Breast epithelium (tissue), 4 donors: ENCODE measurements around the gene MEF2C. TPM values are rescaled to one million over a fixed set of nuclear protein-coding genes. Genes with fewer than 3 reads are reported as not detected.

Source experiments
- DNase-seq, 2 donors: peaks; one replicate each; pipeline ENCODE4 v3.0.0-alpha.2; 2019; ENCODE audit warnings: low spot score in 2 of 2
- H3K27ac ChIP-seq, 2 donors: fragments of 200-600 bp; sonication (generic) in 1 of 2; one replicate each; pipeline ENCODE4 v1.5.1; 2016 to 2019; ENCODE audit warnings: mild to moderate bottlenecking in 1 of 2
- H3K27me3 ChIP-seq, 2 donors: fragments of 200-600 bp; sonication (generic) in 1 of 2; one replicate each; pipeline versions ENCODE4 v1.5.1 to v1.6.0; 2017 to 2019; ENCODE audit warnings: control low read depth in 1 of 2, mild to moderate bottlenecking in 1 of 2
- H3K36me3 ChIP-seq: fragments of 200-600 bp; one replicate; pipeline ENCODE4 v1.5.1; 2019
- H3K4me1 ChIP-seq, 2 donors: fragments of 200-600 bp; sonication (generic); one replicate each; pipeline ENCODE4 v1.5.1; 2016 to 2019; ENCODE audit warnings: control low read depth in 1 of 2
- H3K4me3 ChIP-seq, 3 donors: fragments of 200-600 bp; sonication (generic); 1 replicate in 2 of 3; 2 replicates in 1 of 3; pipeline ENCODE4 v1.5.1; 2016 to 2019; ENCODE audit warnings: mild to moderate bottlenecking in 3 of 3, moderate library complexity in 2 of 3
- H3K9me3 ChIP-seq, 2 donors: fragments of 200-600 bp; sonication (generic) in 1 of 2; one replicate each; pipeline ENCODE4 v1.5.1; 2016 to 2019; ENCODE audit warnings: control low read depth in 1 of 2
- POLR2A ChIP-seq: fragments of 450-650 bp; IDR thresholded peaks from one replicate; pipeline ENCODE4 v1.6.1; 2016; ENCODE audit warnings: antibody characterized with exemption, mild to moderate bottlenecking, moderate library complexity
- POLR2AphosphoS5 ChIP-seq, 3 donors: sonication (generic); formaldehyde crosslinking; IDR thresholded peaks; one replicate each; pipeline ENCODE4 v1.6.1; 2017; ENCODE audit warnings: antibody characterized with exemption in 3 of 3
- intact Hi-C: fragments of 100-400 bp; cut with DNase I; formaldehyde crosslinking; loops from one replicate; pipeline ENCODE4 v1.15.1; 2023; ENCODE audit warnings: low total_unique reads
- total RNA-seq, 3 donors: library from RNA; depleted of rRNA; stranded (reverse); fragments of >200 nt; gene quantifications; one replicate each; pipeline ENCODE4 v1.1.0, GENCODE V29; 2016
- TF ChIP-seq, protein P1 (sequence below), 3 donors: fragments of 450-650 bp; IDR thresholded peaks; one replicate each; pipeline ENCODE4 v1.5.1; 2016 to 2017; ENCODE audit warnings: antibody characterized with exemption in 3 of 3, mild to moderate bottlenecking in 3 of 3, moderate library complexity in 3 of 3

The MEF2C gene
- total RNA-seq, 3 donors from 2014 or later, result 27.4 to 41.8 (median 32.1) TPM

DNA sequence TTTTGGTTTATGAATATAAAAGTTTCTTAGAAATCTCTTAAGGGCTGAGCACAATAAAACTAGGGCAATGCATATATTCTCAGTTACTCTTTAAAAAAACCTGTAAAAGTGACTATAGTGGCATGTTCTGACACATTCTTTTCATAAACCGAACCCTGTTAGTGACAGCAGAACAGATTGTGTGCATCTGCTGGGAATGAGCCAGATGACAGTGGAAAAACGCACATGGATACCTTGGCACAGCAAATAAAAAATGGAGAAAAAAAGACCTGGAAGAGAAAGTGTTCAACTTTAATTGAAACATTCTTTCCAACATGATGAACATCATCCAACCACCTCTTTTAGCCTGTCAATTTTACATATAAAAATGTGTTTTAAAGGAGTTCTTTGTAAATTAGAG lies 12.7 kb downstream of the MEF2C start:
- DNase-seq, result no peak
- intact Hi-C loops, result no loop called here
- Histone ChIP-seq H3K27me3 (no peaks in the 10 kb centered on the region), H3K4me3 (no peak overlapping the region), H3K9me3 (no peaks in the 10 kb centered on the region), H3K4me1 (no peaks in the 10 kb centered on the region), H3K27ac (no peak overlapping the region), H3K36me3 (no peaks in the 10 kb centered on the region)
- no peak for TF ChIP-seq POLR2A
- TF ChIP-seq POLR2AphosphoS5 (IDR thresholded peaks at IDR 0.05), result no peak
- TF ChIP-seq, protein P1, sequence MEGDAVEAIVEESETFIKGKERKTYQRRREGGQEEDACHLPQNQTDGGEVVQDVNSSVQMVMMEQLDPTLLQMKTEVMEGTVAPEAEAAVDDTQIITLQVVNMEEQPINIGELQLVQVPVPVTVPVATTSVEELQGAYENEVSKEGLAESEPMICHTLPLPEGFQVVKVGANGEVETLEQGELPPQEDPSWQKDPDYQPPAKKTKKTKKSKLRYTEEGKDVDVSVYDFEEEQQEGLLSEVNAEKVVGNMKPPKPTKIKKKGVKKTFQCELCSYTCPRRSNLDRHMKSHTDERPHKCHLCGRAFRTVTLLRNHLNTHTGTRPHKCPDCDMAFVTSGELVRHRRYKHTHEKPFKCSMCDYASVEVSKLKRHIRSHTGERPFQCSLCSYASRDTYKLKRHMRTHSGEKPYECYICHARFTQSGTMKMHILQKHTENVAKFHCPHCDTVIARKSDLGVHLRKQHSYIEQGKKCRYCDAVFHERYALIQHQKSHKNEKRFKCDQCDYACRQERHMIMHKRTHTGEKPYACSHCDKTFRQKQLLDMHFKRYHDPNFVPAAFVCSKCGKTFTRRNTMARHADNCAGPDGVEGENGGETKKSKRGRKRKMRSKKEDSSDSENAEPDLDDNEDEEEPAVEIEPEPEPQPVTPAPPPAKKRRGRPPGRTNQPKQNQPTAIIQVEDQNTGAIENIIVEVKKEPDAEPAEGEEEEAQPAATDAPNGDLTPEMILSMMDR (IDR thresholded peaks at IDR 0.05), result no peak

DNA sequence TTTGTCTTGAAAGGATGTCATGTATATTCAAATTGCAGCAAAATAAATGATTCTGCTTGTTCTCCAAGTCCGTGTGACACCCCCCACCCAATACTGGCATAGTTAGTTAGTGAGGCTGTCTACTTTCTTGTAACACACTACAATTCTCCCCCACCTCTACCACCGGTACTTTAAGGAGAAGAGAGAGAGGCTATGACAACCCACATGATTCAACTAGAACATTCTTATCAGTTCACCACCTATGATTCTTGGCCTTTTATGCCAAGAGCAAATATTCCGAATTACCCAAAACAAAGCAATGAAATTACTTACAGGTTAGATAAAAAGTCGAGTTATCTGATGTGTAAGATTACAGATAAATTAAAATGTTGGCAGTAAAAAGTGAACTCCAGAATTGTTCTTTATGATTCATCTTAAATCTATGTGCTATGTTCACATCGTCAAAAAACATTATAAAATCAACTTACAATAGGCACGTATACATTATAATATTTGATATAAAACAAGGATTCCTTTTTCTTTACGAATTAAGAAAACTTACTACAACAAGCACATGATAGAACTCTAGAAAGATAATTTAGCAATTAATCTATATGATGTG lies 14.4 kb downstream of the MEF2C start:
- Histone ChIP-seq H3K27ac (no peak overlapping the region), H3K36me3 (no peaks in the 10 kb centered on the region), H3K9me3 (no peaks in the 10 kb centered on the region), H3K4me3 (no peak overlapping the region), H3K27me3 (no peaks in the 10 kb centered on the region), H3K4me1 (no peaks in the 10 kb centered on the region)
- TF ChIP-seq, protein P1 (IDR thresholded peaks at IDR 0.05), result no peak
- no peak for TF ChIP-seq POLR2AphosphoS5 (IDR thresholded peaks at IDR 0.05)
- no peak for TF ChIP-seq POLR2A
- no peak for DNase-seq
- intact Hi-C loops, result no loop called here

DNA sequence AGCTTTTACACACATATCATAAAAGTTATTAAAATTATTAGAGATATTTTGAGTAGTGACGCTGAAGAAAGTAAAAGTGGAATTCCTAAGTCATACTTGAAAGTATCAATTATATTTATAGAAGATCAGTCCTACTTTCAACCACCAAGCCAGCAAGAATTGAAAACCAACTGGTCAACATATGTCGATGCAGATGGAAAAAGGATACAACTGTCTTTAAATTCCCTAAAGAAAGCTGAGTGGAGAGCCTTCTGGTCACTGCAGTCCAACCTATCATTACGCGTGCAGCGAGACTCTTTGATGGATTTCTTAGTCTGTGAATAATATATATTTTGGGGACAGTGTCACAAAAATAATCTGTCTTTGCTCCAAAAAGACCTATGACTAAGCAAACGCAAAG lies 15.3 kb downstream of the MEF2C start:
- no peaks in the 10 kb centered on the region for H3K27me3 ChIP-seq
- no peaks in the 10 kb centered on the region for H3K4me1 ChIP-seq
- intact Hi-C loops, result no loop called here
- no peaks in the 10 kb centered on the region for H3K9me3 ChIP-seq
- no peaks in the 10 kb centered on the region for H3K36me3 ChIP-seq
- no peak overlapping the region for H3K27ac ChIP-seq
- no peak for DNase-seq
- no peak for TF ChIP-seq POLR2A
- no peak for TF ChIP-seq POLR2AphosphoS5 (IDR thresholded peaks at IDR 0.05)
- TF ChIP-seq, protein P1 (IDR thresholded peaks at IDR 0.05), result no peak
- H3K4me3 ChIP-seq, result no peak overlapping the region

DNA sequence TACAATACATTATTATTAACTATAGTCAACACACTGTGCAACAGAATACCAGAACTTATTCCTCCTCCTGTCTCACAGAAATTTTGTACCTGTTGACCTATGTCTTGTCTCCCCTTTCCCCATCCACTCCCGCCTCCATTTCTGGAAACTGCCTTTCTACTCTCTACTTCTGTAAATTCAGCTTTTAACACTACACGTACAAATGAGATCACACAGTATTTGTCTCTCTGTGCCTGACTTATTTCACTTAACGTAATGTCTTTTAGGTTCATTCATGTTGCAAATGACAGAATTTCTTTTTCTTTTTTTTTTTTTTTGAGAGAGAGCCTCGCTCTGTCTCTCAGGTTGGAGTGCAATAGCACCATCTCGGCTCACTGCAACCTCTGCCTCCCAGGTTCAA lies 19.5 kb downstream of the MEF2C start:
- H3K27me3 ChIP-seq, result no peaks in the 10 kb centered on the region
- no peaks in the 10 kb centered on the region for H3K9me3 ChIP-seq
- no peak overlapping the region for H3K4me3 ChIP-seq
- H3K27ac ChIP-seq, result no peak overlapping the region
- TF ChIP-seq POLR2AphosphoS5 (IDR thresholded peaks at IDR 0.05) (no peak), POLR2A (no peak)
- TF ChIP-seq, protein P1 (IDR thresholded peaks at IDR 0.05), result no peak
- H3K4me1 ChIP-seq, result no peaks in the 10 kb centered on the region
- DNase-seq, result no peak
- intact Hi-C loops, result no loop called here
- no peaks in the 10 kb centered on the region for H3K36me3 ChIP-seq

DNA sequence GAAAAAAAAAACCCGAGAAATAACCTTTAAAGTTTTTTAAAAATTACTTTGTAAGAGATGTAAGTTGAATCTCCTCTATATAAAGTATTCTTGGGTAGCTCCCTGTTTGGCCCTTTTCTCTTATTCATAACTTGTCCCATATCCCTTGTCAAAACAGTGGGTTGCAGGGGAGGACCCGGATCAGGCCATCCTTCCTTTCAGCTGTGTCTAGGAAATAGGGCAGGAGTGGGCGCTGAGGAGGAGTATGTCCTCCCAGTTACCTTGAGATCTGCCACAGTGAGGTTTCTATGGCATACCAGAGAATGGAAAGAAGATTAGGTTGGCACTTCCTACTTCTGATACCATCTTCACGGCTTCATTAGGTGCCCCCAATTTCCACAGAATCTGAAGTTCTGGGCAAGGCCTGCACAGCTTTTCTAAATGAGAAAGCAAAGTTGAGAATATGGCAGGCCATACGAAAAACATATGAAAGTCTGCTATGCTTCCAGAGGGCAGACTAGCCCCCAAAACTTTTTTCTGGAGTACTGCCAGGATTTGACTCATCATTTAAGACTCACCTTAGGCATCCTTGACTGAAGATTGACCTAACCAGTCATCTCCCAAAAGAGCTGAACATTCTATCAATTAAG lies 20.3 kb downstream of the MEF2C start:
- Histone ChIP-seq H3K4me1 (no peaks in the 10 kb centered on the region), H3K27ac (no peak overlapping the region), H3K27me3 (no peaks in the 10 kb centered on the region), H3K36me3 (no peaks in the 10 kb centered on the region), H3K9me3 (no peaks in the 10 kb centered on the region), H3K4me3 (no peak overlapping the region)
- DNase-seq, result no peak
- TF ChIP-seq, protein P1 (IDR thresholded peaks at IDR 0.05), result no peak
- TF ChIP-seq POLR2AphosphoS5 (IDR thresholded peaks at IDR 0.05), result no peak
- no peak for TF ChIP-seq POLR2A
- intact Hi-C loops, result no loop called here
